H1 (cell line): ENCODE measurements around the gene STXBP5.

Source experiments
- EGR1 ChIP-seq: IDR thresholded peaks from 2 replicates; pipeline ENCODE4 v1.6.1; 2011; ENCODE audit warnings: low read depth, low read length, borderline replicate concordance
- POLR2A ChIP-seq, 2 experiments: IDR thresholded peaks; 1 replicate in 1 of 2; 2 replicates in 1 of 2; pipeline ENCODE4 v1.6.1; 2011; ENCODE audit warnings: low read depth in 2 of 2, low read length in 2 of 2, mild to moderate bottlenecking in 2 of 2; ENCODE audit errors: control extremely low read depth in 1 of 2
- POLR2AphosphoS5 ChIP-seq: IDR thresholded peaks from 2 replicates; pipeline ENCODE4 v1.6.1; 2011; ENCODE audit warnings: low read depth, low read length
- YY1 ChIP-seq: IDR thresholded peaks from 2 replicates; pipeline ENCODE4 v1.6.1; 2011; ENCODE audit warnings: low read depth, mild to moderate bottlenecking, low read length
- TF ChIP-seq, protein P1 (sequence below), 3 experiments: IDR thresholded peaks; 1 replicate in 2 of 3; 2 replicates in 1 of 3; pipeline versions ENCODE4 v1.5.1 to v1.6.1; 2011; ENCODE audit warnings: low read length in 3 of 3, mild to moderate bottlenecking in 3 of 3, inconsistent platforms in 2 of 3, low read depth in 1 of 3, moderate library complexity in 1 of 3; ENCODE audit not compliant: insufficient read depth in 1 of 3; ENCODE audit errors: control extremely low read depth in 1 of 3
- TF ChIP-seq, protein P2 (sequence below): IDR thresholded peaks from 2 replicates; pipeline ENCODE4 v1.6.1; 2012; ENCODE audit warnings: inconsistent platforms

DNA sequence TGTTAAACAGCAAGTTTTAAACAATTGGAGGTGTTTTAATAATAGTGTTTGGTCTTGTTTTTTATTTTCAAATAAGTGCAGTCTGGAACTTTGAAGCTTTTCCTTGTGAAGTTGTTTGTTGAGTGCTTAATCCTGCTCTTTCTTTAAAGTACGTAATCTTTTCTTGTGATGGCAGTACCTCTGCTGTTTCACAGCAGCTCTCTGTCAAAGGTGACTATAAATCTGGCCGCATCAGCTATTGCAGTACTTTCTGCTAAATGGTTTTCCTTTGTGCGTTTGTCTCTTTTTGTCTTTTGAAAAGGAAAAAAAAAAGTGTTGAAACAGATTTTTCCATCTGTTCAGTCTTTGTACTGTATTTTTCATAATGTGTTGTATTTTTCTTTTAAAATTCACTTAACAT, 12.7 kb downstream of the STXBP5 start:
- TF ChIP-seq POLR2AphosphoS5 (no peak), YY1 (no peak), POLR2A (IDR thresholded peaks at IDR 0.05; ENCODE audit: control extremely low read depth in 1 of 2, low read depth in 2 of 2, low read length in 2 of 2) (no peak), EGR1 (no peak)
- TF ChIP-seq, protein P1, sequence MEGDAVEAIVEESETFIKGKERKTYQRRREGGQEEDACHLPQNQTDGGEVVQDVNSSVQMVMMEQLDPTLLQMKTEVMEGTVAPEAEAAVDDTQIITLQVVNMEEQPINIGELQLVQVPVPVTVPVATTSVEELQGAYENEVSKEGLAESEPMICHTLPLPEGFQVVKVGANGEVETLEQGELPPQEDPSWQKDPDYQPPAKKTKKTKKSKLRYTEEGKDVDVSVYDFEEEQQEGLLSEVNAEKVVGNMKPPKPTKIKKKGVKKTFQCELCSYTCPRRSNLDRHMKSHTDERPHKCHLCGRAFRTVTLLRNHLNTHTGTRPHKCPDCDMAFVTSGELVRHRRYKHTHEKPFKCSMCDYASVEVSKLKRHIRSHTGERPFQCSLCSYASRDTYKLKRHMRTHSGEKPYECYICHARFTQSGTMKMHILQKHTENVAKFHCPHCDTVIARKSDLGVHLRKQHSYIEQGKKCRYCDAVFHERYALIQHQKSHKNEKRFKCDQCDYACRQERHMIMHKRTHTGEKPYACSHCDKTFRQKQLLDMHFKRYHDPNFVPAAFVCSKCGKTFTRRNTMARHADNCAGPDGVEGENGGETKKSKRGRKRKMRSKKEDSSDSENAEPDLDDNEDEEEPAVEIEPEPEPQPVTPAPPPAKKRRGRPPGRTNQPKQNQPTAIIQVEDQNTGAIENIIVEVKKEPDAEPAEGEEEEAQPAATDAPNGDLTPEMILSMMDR (IDR thresholded peaks at IDR 0.05; ENCODE audit: control extremely low read depth in 1 of 3, insufficient read depth in 1 of 3, low read depth in 1 of 3, low read length in 3 of 3), result no peak
- TF ChIP-seq, protein P2, sequence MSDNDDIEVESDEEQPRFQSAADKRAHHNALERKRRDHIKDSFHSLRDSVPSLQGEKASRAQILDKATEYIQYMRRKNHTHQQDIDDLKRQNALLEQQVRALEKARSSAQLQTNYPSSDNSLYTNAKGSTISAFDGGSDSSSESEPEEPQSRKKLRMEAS, result no peak
